GM12878 (cell line): ENCODE measurements around the gene KCNA1. TPM values are rescaled to one million over a fixed set of nuclear protein-coding genes. Genes with fewer than 3 reads are reported as not detected.

Experiments used
- ATAC-seq: fragments of 200-7000 bp; cut with Tn5 transposase; 3 replicates; pipeline ENCODE4 v1.9.1; 2020; ENCODE audit warnings: mild to moderate bottlenecking, moderate library complexity
- BruUV-seq: library from RNA; stranded (reverse); fragments of 400-500 nt; replicated peaks from 2 replicates; lab custom pipeline; 2021; lab: Mats Ljungman, UMichigan
- CTCF ChIA-PET: fragments of 300-600 bp; sonication (Branson Sonifier 250); formaldehyde crosslinking; extraction: SDS; loops from one replicate; lab custom pipeline; 2021; ENCODE audit warnings: inconsistent platforms; lab: Yijun Ruan, JAX
- POLR2A ChIA-PET: fragments of 350-600 bp; formaldehyde crosslinking; extraction: SDS; loops from one replicate; lab custom pipeline; 2021; ENCODE audit warnings: inconsistent platforms; lab: Charles Lee
- RAD21 ChIA-PET: fragments of 300-600 bp; sonication (Branson Sonifier 250); formaldehyde crosslinking; loops from one replicate; lab custom pipeline; 2023; ENCODE audit warnings: antibody characterized with exemption; ENCODE audit not compliant: unreplicated experiment; lab: Charles Lee
- SMC1A ChIA-PET: fragments of 300-600 bp; sonication (Branson Sonifier 250); formaldehyde crosslinking; loops from one replicate; lab custom pipeline; 2023; ENCODE audit not compliant: unreplicated experiment, uncharacterized antibody; lab: Charles Lee
- DNase-seq: peaks from one replicate; pipeline ENCODE4 v3.0.0-alpha.2; 2011; ENCODE audit warnings: low read depth, low spot score
- FAIRE-seq: peaks from 3 replicates; lab custom pipeline; 2011; peaks lifted over from hg19 to GRCh38; lab: Jason Lieb, UNC
- H2AFZ ChIP-seq: 2 replicates; pipeline ENCODE4 v1.6.0; 2011; ENCODE audit warnings: low read depth, low read length, control low read depth; ENCODE audit not compliant: control insufficient read depth
- H3K27ac ChIP-seq: 2 replicates; pipeline ENCODE4 v1.5.1; 2011; ENCODE audit warnings: control low read depth; ENCODE audit not compliant: control insufficient read depth, insufficient read depth
- H3K27me3 ChIP-seq, 2 experiments: replicated peaks in 1 of 2; 2 replicates each; pipeline versions ENCODE4 v1.6.0 to v1.6.1; 2011; ENCODE audit warnings: low read length in 1 of 2; ENCODE audit not compliant: control insufficient read depth in 2 of 2, insufficient read depth in 2 of 2
- H3K36me3 ChIP-seq, 2 experiments: 2 replicates each; pipeline ENCODE4 v1.5.1; 2011; ENCODE audit warnings: low read length in 1 of 2; ENCODE audit not compliant: control insufficient read depth in 2 of 2, insufficient read depth in 2 of 2
- H3K4me1 ChIP-seq: 2 replicates; pipeline ENCODE4 v1.6.1; 2011; ENCODE audit warnings: mild to moderate bottlenecking, low read length, moderate library complexity, mixed read lengths; ENCODE audit not compliant: control insufficient read depth, insufficient read depth
- H3K4me2 ChIP-seq: 2 replicates; pipeline ENCODE4 v1.6.0; 2011; ENCODE audit warnings: control low read depth; ENCODE audit not compliant: control insufficient read depth, insufficient read depth
- H3K4me3 ChIP-seq: fragments of 200-600 bp; sonication (generic); 2 replicates; pipeline ENCODE4 v1.5.1; 2016
- H3K79me2 ChIP-seq: 2 replicates; pipeline ENCODE4 v1.6.0; 2011; ENCODE audit warnings: low read length; ENCODE audit not compliant: control insufficient read depth, insufficient read depth
- H3K9ac ChIP-seq: 2 replicates; pipeline ENCODE4 v1.8.0; 2011; ENCODE audit warnings: low read length, control low read depth, mixed read lengths; ENCODE audit not compliant: control insufficient read depth, insufficient read depth
- H3K9me3 ChIP-seq: replicated peaks from 3 replicates; pipeline ENCODE4 v1.5.1; 2011; ENCODE audit warnings: mild to moderate bottlenecking, low read length; ENCODE audit not compliant: control insufficient read depth, insufficient read depth
- H4K20me1 ChIP-seq: 2 replicates; pipeline ENCODE4 v1.6.0; 2011; ENCODE audit not compliant: control insufficient read depth, insufficient read depth
- CBFB ChIP-seq: IDR thresholded peaks from 2 replicates; pipeline ENCODE4 v1.6.1; 2016; ENCODE audit warnings: antibody characterized with exemption, low read depth
- ESRRA ChIP-seq: IDR thresholded peaks from 2 replicates; pipeline ENCODE4 v1.6.1; 2012; ENCODE audit warnings: mild to moderate bottlenecking, low read length, improper control_type of control experiment
- EZH2 ChIP-seq: IDR thresholded peaks from 2 replicates; pipeline ENCODE4 v1.6.1; 2012; ENCODE audit warnings: low read depth, mild to moderate bottlenecking, control low read depth, inconsistent platforms, low read length, borderline replicate concordance; ENCODE audit not compliant: control insufficient read depth
- FOS ChIP-seq: IDR thresholded peaks from 3 replicates; pipeline ENCODE4 v1.6.1; 2011; ENCODE audit warnings: borderline replicate concordance; ENCODE audit not compliant: insufficient read length; ENCODE audit errors: extremely low read depth
- GABPA ChIP-seq: IDR thresholded peaks from 2 replicates; pipeline ENCODE4 v1.6.1; 2014; ENCODE audit warnings: antibody characterized with exemption, low read depth, mild to moderate bottlenecking, inconsistent platforms
- MYB ChIP-seq: fragments of 150-350 bp; IDR thresholded peaks from 2 replicates; pipeline ENCODE4 v1.6.1; 2014; ENCODE audit warnings: mild to moderate bottlenecking, low read depth, low read length, borderline replicate concordance
- NBN ChIP-seq: fragments of 450-650 bp; IDR thresholded peaks from 2 replicates; pipeline ENCODE4 v1.6.1; 2016
- STAT3 ChIP-seq: IDR thresholded peaks from 2 replicates; pipeline ENCODE4 v1.6.1; 2011; ENCODE audit warnings: low read depth, low read length, improper control_type of control experiment
- ZZZ3 ChIP-seq: IDR thresholded peaks from 2 replicates; pipeline ENCODE4 v1.6.1; 2011; ENCODE audit warnings: low read depth; ENCODE audit not compliant: control insufficient read depth, insufficient read length
- WGBS: methylation state at CpG from one replicate; pipeline ENCODE4 v1.1.6; 2016; ENCODE audit warnings: low lambda C conversion rate; ENCODE audit not compliant: insufficient replicate concordance, insufficient coverage; ENCODE audit errors: missing lambda C conversion rate; 5-methylcytosine and 5-hydroxymethylcytosine counted together
- in situ Hi-C: fragments of 300-500 bp; cut with MboI; formaldehyde crosslinking; loops from 9 replicates; pipeline ENCODE4 v1.14.3; 2018; ENCODE audit warnings: mixed read lengths
- intact Hi-C: fragments of 100-400 bp; cut with micrococcal nuclease; formaldehyde crosslinking; loops from one replicate; pipeline ENCODE4 v1.14.2; 2022; ENCODE audit not compliant: unreplicated experiment
- polyA plus RNA-seq, 11 experiments: library from polyadenylated mRNA; depleted of rRNA in 4 of 11; unstranded in 6 of 11; stranded (reverse) in 5 of 11; fragments of >200 nt; fragmentation: Nextera tagmentation in 4 of 11; fragmentation: Illumina TruSeq in 1 of 11; extraction: Ambion mirVana in 4 of 11; extraction: Trizol in 1 of 11; gene quantifications; 1 replicate in 1 of 11; 2 replicates in 10 of 11; pipeline versions ENCODE4 v1.2.1 to v1.2.3, GENCODE V29; 2011 to 2016; ENCODE audit warnings: inconsistent platforms in 2 of 11, missing spikeins in 2 of 11, low read depth in 1 of 11
- total RNA-seq, 4 experiments: library from RNA; depleted of rRNA in 3 of 4; stranded (reverse); fragments of >200 nt in 3 of 4; fragmentation: Illumina TruSeq in 1 of 4; extraction: Trizol in 1 of 4; gene quantifications; 2 replicates each; pipeline versions ENCODE4 v1.2.1 to v1.2.3, GENCODE V29; 2013 to 2021
- TF ChIP-seq, protein P1 (sequence below): IDR thresholded peaks from 2 replicates; pipeline ENCODE4 v1.6.1; 2012; ENCODE audit warnings: low read depth, low read length, improper control_type of control experiment
- TF ChIP-seq, protein P2 (sequence below): fragments of 450-650 bp; IDR thresholded peaks from 2 replicates; pipeline ENCODE4 v1.6.1; 2017; ENCODE audit warnings: mild to moderate bottlenecking

KCNA1 gene
- total and polyA plus RNA-seq, 10 of the 15 experiments (the other 5 are each of a cell fraction or from before 2014, with no cell fraction given), result 0.05 to 0.77 (median 0.33) TPM

DNA sequence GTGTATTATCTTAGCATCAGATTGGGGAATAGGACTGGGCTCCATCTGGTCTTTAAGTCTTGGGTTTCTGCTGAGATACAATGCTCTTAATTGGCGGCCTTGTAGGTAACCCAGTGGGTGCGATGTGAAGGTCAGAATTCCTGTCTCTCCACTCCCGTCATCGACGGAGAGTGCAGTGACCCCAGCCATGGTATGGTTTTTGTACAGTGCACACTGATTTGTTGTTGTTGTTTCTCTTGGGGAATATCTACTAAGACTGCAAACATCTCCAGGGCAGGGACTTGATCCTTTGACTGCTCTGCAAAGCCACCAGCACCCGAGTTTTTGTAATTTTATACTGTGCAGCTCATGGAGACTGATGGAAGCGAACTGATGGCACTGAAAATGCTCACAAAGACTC is 41.4 kb downstream of the KCNA1 start:
- ChIA-PET CTCF (interaction anchor here (0.7 to 4.0 kb wide), 3 partner anchors 8 to 318 kb away, joined by 3 to 25 read pairs (median 3); no protein-coding TSS in a partner anchor), POLR2A (no interaction called here), SMC1A (interaction anchor here (1.2 to 1.7 kb wide), 2 partner anchors 8 to 91 kb away, joined by 5 to 8 read pairs; no protein-coding TSS in a partner anchor), RAD21 (interaction anchor here (2.1 kb wide), 1 partner anchor 94 kb away, joined by 7 read pairs; no protein-coding TSS in a partner anchor)
- intact Hi-C loops (no loop called here), in situ Hi-C loops (no loop called here)
- Histone ChIP-seq H3K4me3 (no peak overlapping the region), H3K36me3 (no peaks in the 10 kb centered on the region), H3K79me2 (no peaks in the 10 kb centered on the region), H3K9ac (no peak overlapping the region), H3K4me1 (peaks cover 7% of the 10 kb centered on the region; the same call in 1 of the 2 replicates), H3K27me3 (no peaks in the 10 kb centered on the region; a peak in 1 of 4 replicates), H4K20me1 (no peaks in the 10 kb centered on the region)
- ATAC-seq (no peak), DNase-seq (no peak), FAIRE-seq (no peak)
- BruUV-seq, result no TSS peak
- TF ChIP-seq, protein P1, sequence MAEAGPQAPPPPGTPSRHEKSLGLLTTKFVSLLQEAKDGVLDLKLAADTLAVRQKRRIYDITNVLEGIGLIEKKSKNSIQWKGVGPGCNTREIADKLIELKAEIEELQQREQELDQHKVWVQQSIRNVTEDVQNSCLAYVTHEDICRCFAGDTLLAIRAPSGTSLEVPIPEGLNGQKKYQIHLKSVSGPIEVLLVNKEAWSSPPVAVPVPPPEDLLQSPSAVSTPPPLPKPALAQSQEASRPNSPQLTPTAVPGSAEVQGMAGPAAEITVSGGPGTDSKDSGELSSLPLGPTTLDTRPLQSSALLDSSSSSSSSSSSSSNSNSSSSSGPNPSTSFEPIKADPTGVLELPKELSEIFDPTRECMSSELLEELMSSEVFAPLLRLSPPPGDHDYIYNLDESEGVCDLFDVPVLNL, result no peak
- TF ChIP-seq, protein P2, sequence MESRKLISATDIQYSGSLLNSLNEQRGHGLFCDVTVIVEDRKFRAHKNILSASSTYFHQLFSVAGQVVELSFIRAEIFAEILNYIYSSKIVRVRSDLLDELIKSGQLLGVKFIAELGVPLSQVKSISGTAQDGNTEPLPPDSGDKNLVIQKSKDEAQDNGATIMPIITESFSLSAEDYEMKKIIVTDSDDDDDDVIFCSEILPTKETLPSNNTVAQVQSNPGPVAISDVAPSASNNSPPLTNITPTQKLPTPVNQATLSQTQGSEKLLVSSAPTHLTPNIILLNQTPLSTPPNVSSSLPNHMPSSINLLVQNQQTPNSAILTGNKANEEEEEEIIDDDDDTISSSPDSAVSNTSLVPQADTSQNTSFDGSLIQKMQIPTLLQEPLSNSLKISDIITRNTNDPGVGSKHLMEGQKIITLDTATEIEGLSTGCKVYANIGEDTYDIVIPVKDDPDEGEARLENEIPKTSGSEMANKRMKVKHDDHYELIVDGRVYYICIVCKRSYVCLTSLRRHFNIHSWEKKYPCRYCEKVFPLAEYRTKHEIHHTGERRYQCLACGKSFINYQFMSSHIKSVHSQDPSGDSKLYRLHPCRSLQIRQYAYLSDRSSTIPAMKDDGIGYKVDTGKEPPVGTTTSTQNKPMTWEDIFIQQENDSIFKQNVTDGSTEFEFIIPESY, result no peak
- no peak for TF ChIP-seq FOS
- TF ChIP-seq ZZZ3, result no peak
- no peak for TF ChIP-seq CBFB
- no peak for TF ChIP-seq EZH2
- no peak for TF ChIP-seq STAT3
- no peak for TF ChIP-seq NBN
- no peak for TF ChIP-seq MYB
- TF ChIP-seq ESRRA, result no peak
- TF ChIP-seq GABPA, result no peak
- TF ChIP-seq, all 136 proteins: peak for 0
- no peak overlapping the region for H3K27ac ChIP-seq
- 58% methylated on average over 7 of the region's 7 CpGs for WGBS
- no peak overlapping the region for H2AFZ ChIP-seq
- H3K4me2 ChIP-seq, result no peak overlapping the region
- H3K9me3 ChIP-seq, result no peaks in the 10 kb centered on the region; the same call in 2 of the 3 replicates
